K562 (cell line): ENCODE measurements around the gene GSTO2. TPM values are rescaled to one million over a fixed set of nuclear protein-coding genes. Genes with fewer than 3 reads are reported as not detected.

Source experiments
- ARID1B ChIP-seq: fragments of 450-650 bp; IDR thresholded peaks from 2 replicates; pipeline ENCODE4 v1.6.1; 2016; ENCODE audit warnings: antibody characterized with exemption, mild to moderate bottlenecking, inconsistent platforms
- ATF3 ChIP-seq, 2 experiments: fragments of 450-650 bp in 1 of 2; sonication (generic) in 1 of 2; formaldehyde crosslinking in 1 of 2; IDR thresholded peaks in 1 of 2; conservative IDR thresholded peaks in 1 of 2; 2 replicates each; pipeline versions ENCODE4 v1.6.1 to v1.8.1; 2016 to 2023; ENCODE audit warnings: mild to moderate bottlenecking in 2 of 2, moderate library complexity in 2 of 2, inconsistent platforms in 1 of 2, missing genetic modification reagents in 1 of 2
- CBFA2T3 ChIP-seq: fragments of 450-650 bp; IDR thresholded peaks from 2 replicates; pipeline ENCODE4 v1.6.1; 2017
- CREM ChIP-seq: IDR thresholded peaks from 2 replicates; pipeline ENCODE4 v1.6.1; 2014; ENCODE audit warnings: antibody characterized with exemption, low read depth
- CSDE1 ChIP-seq, 2 experiments: fragments of 450-650 bp; IDR thresholded peaks; 2 replicates each; pipeline ENCODE4 v1.6.1; 2016; ENCODE audit warnings: mild to moderate bottlenecking in 1 of 2
- EGR1 ChIP-seq: fragments of 450-650 bp; conservative IDR thresholded peaks from 2 replicates; pipeline ENCODE4 v1.6.1; 2017; ENCODE audit warnings: mild to moderate bottlenecking
- ELF2 ChIP-seq: fragments of 250-450 bp; sonication (Bioruptor Pico); IDR thresholded peaks from 2 replicates; pipeline ENCODE4 v1.5.0; 2021; ENCODE audit warnings: mild to moderate bottlenecking
- EP300 ChIP-seq: IDR thresholded peaks from 2 replicates; pipeline ENCODE4 v1.6.1; 2012; ENCODE audit warnings: low read length, improper control_type of control experiment
- HDAC3 ChIP-seq: fragments of 450-650 bp; IDR thresholded peaks from 2 replicates; pipeline ENCODE4 v1.6.1; 2018; ENCODE audit warnings: borderline replicate concordance, mild to moderate bottlenecking, moderate library complexity; ENCODE audit not compliant: partially characterized antibody
- HDAC8 ChIP-seq: fragments of 450-650 bp; IDR thresholded peaks from 2 replicates; pipeline ENCODE4 v1.6.1; 2016; ENCODE audit warnings: mild to moderate bottlenecking, missing genetic modification characterization, moderate library complexity, missing compliant biosample characterization
- KLF16 ChIP-seq: IDR thresholded peaks from 2 replicates; pipeline ENCODE4 v1.6.1; 2016; ENCODE audit warnings: antibody characterized with exemption
- NCOA1 ChIP-seq: fragments of 450-650 bp; IDR thresholded peaks from 2 replicates; pipeline ENCODE4 v1.6.1; 2016; ENCODE audit warnings: low read depth
- RFX5 ChIP-seq: IDR thresholded peaks from 2 replicates; pipeline ENCODE4 v1.6.1; 2011; ENCODE audit warnings: low read depth, mild to moderate bottlenecking, improper control_type of control experiment, low read length
- SMARCA4 ChIP-seq: fragments of 450-650 bp; IDR thresholded peaks from 2 replicates; pipeline ENCODE4 v1.6.1; 2016
- SMARCA5 ChIP-seq: fragments of 450-650 bp; IDR thresholded peaks from 2 replicates; pipeline ENCODE4 v1.6.1; 2016
- SMARCE1 ChIP-seq: fragments of 450-650 bp; IDR thresholded peaks from 2 replicates; pipeline ENCODE4 v1.7.1; 2016; ENCODE audit warnings: mild to moderate bottlenecking
- SOX6 ChIP-seq: fragments of 450-650 bp; IDR thresholded peaks from 2 replicates; pipeline ENCODE4 v1.6.1; 2014; ENCODE audit warnings: mild to moderate bottlenecking
- TCF3 ChIP-seq: sonication (generic); formaldehyde crosslinking; IDR thresholded peaks from 2 replicates; pipeline ENCODE4 v1.4.0; 2020; ENCODE audit warnings: mild to moderate bottlenecking, missing genetic modification reagents
- TRIM24 ChIP-seq, 2 experiments: fragments of 450-650 bp; IDR thresholded peaks; 2 replicates each; pipeline ENCODE4 v1.6.1; 2016
- VEZF1 ChIP-seq: fragments of 200-800 bp; sonication (Bioruptor generic); IDR thresholded peaks from 2 replicates; pipeline ENCODE4 v1.6.1; 2017; ENCODE audit warnings: missing genetic modification characterization, missing compliant biosample characterization
- ZNF347 ChIP-seq: fragments of 450-650 bp; formaldehyde crosslinking; IDR thresholded peaks from 2 replicates; pipeline ENCODE4 v1.4.0; 2020; ENCODE audit warnings: low read depth, mild to moderate bottlenecking, moderate library complexity
- polyA plus RNA-seq, 8 experiments: library from polyadenylated mRNA; depleted of rRNA in 4 of 8; stranded (reverse) in 5 of 8; unstranded in 3 of 8; fragments of >200 nt; fragmentation: Nextera tagmentation in 2 of 8; fragmentation: Illumina TruSeq in 1 of 8; extraction: Ambion mirVana in 2 of 8; extraction: Trizol in 1 of 8; gene quantifications; 2 replicates each; pipeline versions ENCODE4 v1.2.1 to v1.2.3, GENCODE V29; 2011 to 2014; ENCODE audit warnings: inconsistent platforms in 1 of 8, missing spikeins in 1 of 8
- total RNA-seq, 7 experiments: library from RNA; depleted of rRNA in 6 of 7; stranded (reverse); fragments of >200 nt in 6 of 7; fragmentation: Illumina TruSeq in 2 of 7; extraction: Trizol in 2 of 7; gene quantifications; 2 replicates each; pipeline versions ENCODE4 v1.2.1 to v1.2.3, GENCODE V29; 2011 to 2021; ENCODE audit warnings: low replicate concordance in 1 of 7
- TF ChIP-seq, protein P1 (sequence below): fragments of 250-450 bp; sonication (Bioruptor Pico); IDR thresholded peaks from 2 replicates; pipeline ENCODE4 v1.4.0; 2020
- TF ChIP-seq, protein P2 (sequence below): fragments of 450-650 bp; IDR thresholded peaks from one replicate; pipeline ENCODE4 v1.6.1; 2018; ENCODE audit warnings: mild to moderate bottlenecking, moderate library complexity; ENCODE audit not compliant: partially characterized antibody

The GSTO2 gene
- total and polyA plus RNA-seq, 9 of the 15 experiments (the other 6 are each of a cell fraction or from before 2014, with no cell fraction given) = 0.18 to 1.8 (median 0.90) TPM

GRCh38 chr10:104253106-104253505, 15.9 kb upstream of the GSTO2 start (continued):
- TF ChIP-seq, protein P1, sequence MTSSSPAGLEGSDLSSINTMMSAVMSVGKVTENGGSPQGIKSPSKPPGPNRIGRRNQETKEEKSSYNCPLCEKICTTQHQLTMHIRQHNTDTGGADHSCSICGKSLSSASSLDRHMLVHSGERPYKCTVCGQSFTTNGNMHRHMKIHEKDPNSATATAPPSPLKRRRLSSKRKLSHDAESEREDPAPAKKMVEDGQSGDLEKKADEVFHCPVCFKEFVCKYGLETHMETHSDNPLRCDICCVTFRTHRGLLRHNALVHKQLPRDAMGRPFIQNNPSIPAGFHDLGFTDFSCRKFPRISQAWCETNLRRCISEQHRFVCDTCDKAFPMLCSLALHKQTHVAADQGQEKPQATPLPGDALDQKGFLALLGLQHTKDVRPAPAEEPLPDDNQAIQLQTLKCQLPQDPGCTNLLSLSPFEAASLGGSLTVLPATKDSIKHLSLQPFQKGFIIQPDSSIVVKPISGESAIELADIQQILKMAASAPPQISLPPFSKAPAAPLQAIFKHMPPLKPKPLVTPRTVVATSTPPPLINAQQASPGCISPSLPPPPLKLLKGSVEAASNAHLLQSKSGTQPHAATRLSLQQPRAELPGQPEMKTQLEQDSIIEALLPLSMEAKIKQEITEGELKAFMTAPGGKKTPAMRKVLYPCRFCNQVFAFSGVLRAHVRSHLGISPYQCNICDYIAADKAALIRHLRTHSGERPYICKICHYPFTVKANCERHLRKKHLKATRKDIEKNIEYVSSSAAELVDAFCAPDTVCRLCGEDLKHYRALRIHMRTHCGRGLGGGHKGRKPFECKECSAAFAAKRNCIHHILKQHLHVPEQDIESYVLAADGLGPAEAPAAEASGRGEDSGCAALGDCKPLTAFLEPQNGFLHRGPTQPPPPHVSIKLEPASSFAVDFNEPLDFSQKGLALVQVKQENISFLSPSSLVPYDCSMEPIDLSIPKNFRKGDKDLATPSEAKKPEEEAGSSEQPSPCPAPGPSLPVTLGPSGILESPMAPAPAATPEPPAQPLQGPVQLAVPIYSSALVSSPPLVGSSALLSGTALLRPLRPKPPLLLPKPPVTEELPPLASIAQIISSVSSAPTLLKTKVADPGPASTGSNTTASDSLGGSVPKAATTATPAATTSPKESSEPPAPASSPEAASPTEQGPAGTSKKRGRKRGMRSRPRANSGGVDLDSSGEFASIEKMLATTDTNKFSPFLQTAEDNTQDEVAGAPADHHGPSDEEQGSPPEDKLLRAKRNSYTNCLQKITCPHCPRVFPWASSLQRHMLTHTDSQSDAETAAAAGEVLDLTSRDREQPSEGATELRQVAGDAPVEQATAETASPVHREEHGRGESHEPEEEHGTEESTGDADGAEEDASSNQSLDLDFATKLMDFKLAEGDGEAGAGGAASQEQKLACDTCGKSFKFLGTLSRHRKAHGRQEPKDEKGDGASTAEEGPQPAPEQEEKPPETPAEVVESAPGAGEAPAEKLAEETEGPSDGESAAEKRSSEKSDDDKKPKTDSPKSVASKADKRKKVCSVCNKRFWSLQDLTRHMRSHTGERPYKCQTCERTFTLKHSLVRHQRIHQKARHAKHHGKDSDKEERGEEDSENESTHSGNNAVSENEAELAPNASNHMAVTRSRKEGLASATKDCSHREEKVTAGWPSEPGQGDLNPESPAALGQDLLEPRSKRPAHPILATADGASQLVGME (CRISPR knock-in tag) = no peak
- TF ChIP-seq SMARCE1 = peak; percentile 87
- no peak for TF ChIP-seq CSDE1 (IDR thresholded peaks at IDR 0.05)
- no peak for TF ChIP-seq HDAC8 (tag)
- peak; percentile 68; the same call in 1 of the 2 replicates for TF ChIP-seq KLF16
- peak; percentile 28 for TF ChIP-seq HDAC3
- TF ChIP-seq SMARCA5 = no peak
- TF ChIP-seq, protein P2, sequence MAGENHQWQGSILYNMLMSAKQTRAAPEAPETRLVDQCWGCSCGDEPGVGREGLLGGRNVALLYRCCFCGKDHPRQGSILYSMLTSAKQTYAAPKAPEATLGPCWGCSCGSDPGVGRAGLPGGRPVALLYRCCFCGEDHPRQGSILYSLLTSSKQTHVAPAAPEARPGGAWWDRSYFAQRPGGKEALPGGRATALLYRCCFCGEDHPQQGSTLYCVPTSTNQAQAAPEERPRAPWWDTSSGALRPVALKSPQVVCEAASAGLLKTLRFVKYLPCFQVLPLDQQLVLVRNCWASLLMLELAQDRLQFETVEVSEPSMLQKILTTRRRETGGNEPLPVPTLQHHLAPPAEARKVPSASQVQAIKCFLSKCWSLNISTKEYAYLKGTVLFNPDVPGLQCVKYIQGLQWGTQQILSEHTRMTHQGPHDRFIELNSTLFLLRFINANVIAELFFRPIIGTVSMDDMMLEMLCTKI = no peak
- no peak for TF ChIP-seq ELF2 (CRISPR knock-in tag)
- peak; percentile 65 for TF ChIP-seq ATF3 (IDR thresholded peaks at IDR 0.05)
- no peak for TF ChIP-seq ATF3 (CRISPR knock-in tag; conservative IDR thresholded peaks at IDR 0.05)
- peak; percentile 47 for TF ChIP-seq CREM
- no peak for TF ChIP-seq ZNF347 (CRISPR knock-in tag)
- TF ChIP-seq SOX6 = peak; percentile 68
- peak; percentile 35; the same call in 1 of the 2 replicates for TF ChIP-seq NCOA1
- peak; percentile 95 for TF ChIP-seq CBFA2T3
- peak; percentile 88 for TF ChIP-seq SMARCA4
- TF ChIP-seq EP300 = peak; percentile 87
- TF ChIP-seq VEZF1 (CRISPR knock-in tag) = peak; percentile 41
- TF ChIP-seq RFX5 = no peak
- peak; percentile 76 for TF ChIP-seq EGR1
- peak in 1 of 2 experiments; percentile 75; a peak in 2 of 4 replicates for TF ChIP-seq TRIM24 (IDR thresholded peaks at IDR 0.05)
- peak; percentile 71 for TF ChIP-seq TCF3 (CRISPR knock-in tag)
- TF ChIP-seq ARID1B = peak; percentile 93
